Lower lobe of right lung (tissue), 2 donors: ENCODE measurements around the gene PRSS1. TPM values are rescaled to one million over a fixed set of nuclear protein-coding genes. Genes with fewer than 3 reads are reported as not detected.

Experiments used
- ATAC-seq, 2 donors: fragments of 200-7000 bp; cut with Tn5 transposase; one replicate each; pipeline ENCODE4 v1.9.1; 2020 to 2022; ENCODE audit warnings: mild to moderate bottlenecking in 2 of 2, moderate library complexity in 2 of 2
- DNase-seq: peaks from one replicate; pipeline ENCODE4 v3.0.0-alpha.2; 2020
- H3K27ac ChIP-seq: fragments of 200-600 bp; one replicate; pipeline ENCODE4 v1.8.0; 2022
- H3K27me3 ChIP-seq: fragments of 200-600 bp; one replicate; pipeline ENCODE4 v1.8.0; 2022; ENCODE audit warnings: low read depth
- H3K36me3 ChIP-seq: fragments of 200-600 bp; one replicate; pipeline ENCODE4 v1.8.0; 2022; ENCODE audit warnings: mild to moderate bottlenecking
- H3K4me1 ChIP-seq: fragments of 200-600 bp; one replicate; pipeline ENCODE4 v1.8.0; 2022
- H3K4me3 ChIP-seq: fragments of 200-600 bp; one replicate; pipeline ENCODE4 v1.8.0; 2022; ENCODE audit warnings: mild to moderate bottlenecking
- H3K9me3 ChIP-seq: fragments of 200-600 bp; one replicate; pipeline ENCODE4 v1.8.0; 2022
- CTCF ChIP-seq: fragments of 200-600 bp; IDR thresholded peaks from one replicate; pipeline ENCODE4 v1.8.0; 2022; ENCODE audit warnings: antibody characterized with exemption, mild to moderate bottlenecking
- intact Hi-C: fragments of 100-400 bp; cut with DNase I; formaldehyde crosslinking; loops from one replicate; pipeline ENCODE4 v1.11.0; 2022
- total RNA-seq: library from RNA; stranded (reverse); fragmentation: NEBNext Ultra II Directional; extraction: Animal tissue kit (Norgen Biotek cat#: 25700); gene quantifications from one replicate; pipeline ENCODE4 v1.2.1, GENCODE V29; 2021
- donor health status: DM: no; HTN: yes; CAD: no; lungs with severe emphysema.

PRSS1 gene
- total RNA-seq, 1 donor from 2014 or later = not detected

GRCh38 chr7:142711746-142712616 lies 37.3 kb upstream of the PRSS1 start:
- H3K27me3 ChIP-seq = no peaks in the 10 kb centered on the region
- no peak overlapping the region for H3K4me3 ChIP-seq
- intact Hi-C loops = no loop called here
- TF ChIP-seq CTCF = peak; percentile 47
- H3K27ac ChIP-seq = no peak overlapping the region
- DNase-seq (no peak), ATAC-seq (peak; percentile 39 to 46)
- no peaks in the 10 kb centered on the region for H3K9me3 ChIP-seq
- no peaks in the 10 kb centered on the region for H3K4me1 ChIP-seq
- no peaks in the 10 kb centered on the region for H3K36me3 ChIP-seq

GRCh38 chr7:142712617-142712957 lies 36.7 kb upstream of the PRSS1 start:
- intact Hi-C loops = no loop called here
- H3K9me3 ChIP-seq = no peaks in the 10 kb centered on the region
- no peaks in the 10 kb centered on the region for H3K36me3 ChIP-seq
- DNase-seq = no peak
- H3K4me1 ChIP-seq = no peaks in the 10 kb centered on the region
- H3K27me3 ChIP-seq = no peaks in the 10 kb centered on the region
- ATAC-seq = no peak
- no peak overlapping the region for H3K4me3 ChIP-seq
- H3K27ac ChIP-seq = no peak overlapping the region
- TF ChIP-seq CTCF = peak; percentile 8

GRCh38 chr7:142714375-142714774 lies 34.9 kb upstream of the PRSS1 start:
- Histone ChIP-seq H3K4me3 (no peak overlapping the region), H3K27me3 (no peaks in the 10 kb centered on the region), H3K4me1 (no peaks in the 10 kb centered on the region), H3K9me3 (no peaks in the 10 kb centered on the region), H3K27ac (no peak overlapping the region), H3K36me3 (no peaks in the 10 kb centered on the region)
- TF ChIP-seq CTCF = no peak
- ATAC-seq (no peak), DNase-seq (no peak)
- intact Hi-C loops = no loop called here

GRCh38 chr7:142716596-142716995 lies 32.7 kb upstream of the PRSS1 start:
- TF ChIP-seq CTCF = no peak
- H3K4me3 ChIP-seq = no peak overlapping the region
- H3K36me3 ChIP-seq = no peaks in the 10 kb centered on the region
- H3K27ac ChIP-seq = no peak overlapping the region
- DNase-seq (no peak), ATAC-seq (no peak)
- H3K4me1 ChIP-seq = no peaks in the 10 kb centered on the region
- intact Hi-C loops = no loop called here
- no peaks in the 10 kb centered on the region for H3K27me3 ChIP-seq
- H3K9me3 ChIP-seq = no peaks in the 10 kb centered on the region

- Histone ChIP-seq H3K4me1 (no peaks in the 10 kb centered on the region), H3K4me3 (no peak overlapping the region), H3K9me3 (no peaks in the 10 kb centered on the region), H3K27ac (no peak overlapping the region), H3K36me3 (no peaks in the 10 kb centered on the region), H3K27me3 (no peaks in the 10 kb centered on the region)
- no peak for ATAC-seq
- no peak for TF ChIP-seq CTCF
- intact Hi-C loops = no loop called here
- DNase-seq = peak; percentile 35
Measured at GRCh38 chr7:142717453-142717852, 31.8 kb upstream of the PRSS1 start.
